Esophagus squamous epithelium (tissue), 5 donors: ENCODE results near the gene POLR3K. TPM values are rescaled to one million over a fixed set of nuclear protein-coding genes. Genes with fewer than 3 reads are reported as not detected.

Experiments
- DNase-seq: peaks from one replicate; lab custom pipeline; 2025; lab: John Stamatoyannopoulos, UW
- H3K27ac ChIP-seq, 4 donors: fragments of 200-600 bp; sonication (generic); one replicate each; pipeline ENCODE4 v1.5.1; 2016 to 2019; ENCODE audit warnings: mild to moderate bottlenecking in 1 of 4
- H3K27me3 ChIP-seq, 4 donors: fragments of 200-600 bp; sonication (generic); 1 replicate in 3 of 4; 2 replicates in 1 of 4; pipeline versions ENCODE4 v1.5.1 to v1.6.0; 2017 to 2021; ENCODE audit warnings: antibody characterized with exemption in 1 of 4
- H3K36me3 ChIP-seq, 3 donors: fragments of 200-600 bp; sonication (generic); one replicate each; pipeline ENCODE4 v1.5.1; 2016 to 2019
- H3K4me1 ChIP-seq, 3 donors: fragments of 200-600 bp; sonication (generic); one replicate each; pipeline ENCODE4 v1.5.1; 2017 to 2019
- H3K4me3 ChIP-seq, 4 donors: fragments of 200-600 bp; sonication (generic); 1 replicate in 3 of 4; 2 replicates in 1 of 4; pipeline ENCODE4 v1.5.1; 2016 to 2019; ENCODE audit warnings: mild to moderate bottlenecking in 2 of 4, moderate library complexity in 1 of 4
- H3K9me3 ChIP-seq, 3 donors: fragments of 200-600 bp; sonication (generic); one replicate each; pipeline ENCODE4 v1.5.1; 2016 to 2019
- POLR2A ChIP-seq, 4 donors: fragments of 450-650 bp; IDR thresholded peaks; one replicate each; pipeline ENCODE4 v1.6.1; 2017; ENCODE audit warnings: antibody characterized with exemption in 4 of 4, mild to moderate bottlenecking in 4 of 4, moderate library complexity in 3 of 4
- WGBS, 2 donors: methylation state at CpG; one replicate each; pipeline ENCODE4 v1.1.5; 2018; 5-methylcytosine and 5-hydroxymethylcytosine counted together
- intact Hi-C: fragments of 100-400 bp; cut with DNase I; formaldehyde crosslinking; loops from one replicate; pipeline ENCODE4 v1.15.0; 2022
- total RNA-seq, 4 donors: library from RNA; depleted of rRNA; stranded (reverse); fragments of >200 nt; gene quantifications; one replicate each; pipeline ENCODE4 v1.1.0, GENCODE V29; 2016
- TF ChIP-seq, protein P1 (sequence below), 6 experiments: fragments of 450-650 bp in 4 of 6; fragments of 200-600 bp in 2 of 6; sonication (generic) in 2 of 6; IDR thresholded peaks; one replicate each; pipeline ENCODE4 v1.5.1; 2016 to 2019; ENCODE audit warnings: antibody characterized with exemption in 6 of 6, mild to moderate bottlenecking in 4 of 6, moderate library complexity in 4 of 6
- donor health status: DM: yes; HTN: yes; CAD: no.

The POLR3K gene
- total RNA-seq, 4 donors from 2014 or later = 3.1 to 8.6 (median 4.8) TPM

DNA sequence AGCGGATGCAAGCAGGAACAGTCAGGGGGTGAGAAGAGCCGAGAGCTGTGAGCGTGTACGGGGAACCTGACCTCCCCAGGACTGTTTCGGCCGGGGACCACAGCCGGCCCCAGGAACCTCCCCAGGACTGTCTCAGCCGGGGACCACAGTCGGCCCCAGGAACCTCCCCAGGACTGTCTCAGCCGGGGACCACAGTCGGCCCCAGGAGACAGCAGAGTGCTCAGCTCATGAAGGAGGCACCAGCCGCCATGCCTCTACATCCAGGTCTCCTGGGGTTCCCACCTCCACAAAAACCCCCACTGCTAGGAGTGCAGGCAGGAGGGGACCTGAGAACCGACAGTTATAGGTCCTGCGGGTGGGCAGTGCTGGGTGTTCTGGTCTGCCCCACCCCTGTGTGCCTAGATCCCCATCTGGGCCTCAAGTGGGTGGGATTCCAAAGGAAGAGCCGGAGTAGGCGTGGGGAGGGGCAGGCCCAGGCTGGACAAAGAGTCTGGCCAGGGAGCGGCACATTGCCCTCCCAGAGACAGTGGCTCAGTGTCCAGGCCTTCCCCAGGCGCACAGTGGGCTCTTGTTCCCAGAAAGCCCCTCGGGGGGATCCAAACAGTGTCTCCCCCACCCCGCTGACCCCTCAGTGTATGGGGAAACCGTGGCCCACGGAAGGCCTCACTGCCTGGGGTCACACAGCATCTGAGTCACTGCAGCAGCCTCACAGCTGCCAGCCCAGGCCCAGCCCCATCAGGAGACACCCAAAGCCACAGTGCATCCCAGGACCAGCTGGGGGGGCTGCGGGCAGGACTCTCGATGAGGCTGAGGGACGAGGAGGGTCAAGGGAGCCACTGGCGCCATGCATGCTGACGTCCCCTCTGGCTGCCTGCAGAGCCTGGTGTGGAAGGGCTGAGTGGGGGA lies 14.7 kb upstream of the POLR3K start:
- no peak overlapping the region for H3K4me3 ChIP-seq
- H3K4me1 ChIP-seq = peaks cover 33 to 74% (median 50%) of the 10 kb centered on the region in 3 donors
- peaks cover 8 to 20% (median 8%) of the 10 kb centered on the region in 3 donors for H3K36me3 ChIP-seq
- H3K27me3 ChIP-seq = peaks cover 0 to 11% (median 0%) of the 10 kb centered on the region in 4 donors
- 84 to 92% methylated on average over 7 to 12 of the region's 27 CpGs for WGBS, 2 donors
- no peak for DNase-seq
- TF ChIP-seq, protein P1, sequence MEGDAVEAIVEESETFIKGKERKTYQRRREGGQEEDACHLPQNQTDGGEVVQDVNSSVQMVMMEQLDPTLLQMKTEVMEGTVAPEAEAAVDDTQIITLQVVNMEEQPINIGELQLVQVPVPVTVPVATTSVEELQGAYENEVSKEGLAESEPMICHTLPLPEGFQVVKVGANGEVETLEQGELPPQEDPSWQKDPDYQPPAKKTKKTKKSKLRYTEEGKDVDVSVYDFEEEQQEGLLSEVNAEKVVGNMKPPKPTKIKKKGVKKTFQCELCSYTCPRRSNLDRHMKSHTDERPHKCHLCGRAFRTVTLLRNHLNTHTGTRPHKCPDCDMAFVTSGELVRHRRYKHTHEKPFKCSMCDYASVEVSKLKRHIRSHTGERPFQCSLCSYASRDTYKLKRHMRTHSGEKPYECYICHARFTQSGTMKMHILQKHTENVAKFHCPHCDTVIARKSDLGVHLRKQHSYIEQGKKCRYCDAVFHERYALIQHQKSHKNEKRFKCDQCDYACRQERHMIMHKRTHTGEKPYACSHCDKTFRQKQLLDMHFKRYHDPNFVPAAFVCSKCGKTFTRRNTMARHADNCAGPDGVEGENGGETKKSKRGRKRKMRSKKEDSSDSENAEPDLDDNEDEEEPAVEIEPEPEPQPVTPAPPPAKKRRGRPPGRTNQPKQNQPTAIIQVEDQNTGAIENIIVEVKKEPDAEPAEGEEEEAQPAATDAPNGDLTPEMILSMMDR (IDR thresholded peaks at IDR 0.05) = no peak
- TF ChIP-seq POLR2A (IDR thresholded peaks at IDR 0.05) = no peak
- H3K9me3 ChIP-seq = no peaks in the 10 kb centered on the region
- intact Hi-C loops = no loop called here
- H3K27ac ChIP-seq = peak overlapping the region in 2 of 4 donors; percentile 39 to 47

DNA sequence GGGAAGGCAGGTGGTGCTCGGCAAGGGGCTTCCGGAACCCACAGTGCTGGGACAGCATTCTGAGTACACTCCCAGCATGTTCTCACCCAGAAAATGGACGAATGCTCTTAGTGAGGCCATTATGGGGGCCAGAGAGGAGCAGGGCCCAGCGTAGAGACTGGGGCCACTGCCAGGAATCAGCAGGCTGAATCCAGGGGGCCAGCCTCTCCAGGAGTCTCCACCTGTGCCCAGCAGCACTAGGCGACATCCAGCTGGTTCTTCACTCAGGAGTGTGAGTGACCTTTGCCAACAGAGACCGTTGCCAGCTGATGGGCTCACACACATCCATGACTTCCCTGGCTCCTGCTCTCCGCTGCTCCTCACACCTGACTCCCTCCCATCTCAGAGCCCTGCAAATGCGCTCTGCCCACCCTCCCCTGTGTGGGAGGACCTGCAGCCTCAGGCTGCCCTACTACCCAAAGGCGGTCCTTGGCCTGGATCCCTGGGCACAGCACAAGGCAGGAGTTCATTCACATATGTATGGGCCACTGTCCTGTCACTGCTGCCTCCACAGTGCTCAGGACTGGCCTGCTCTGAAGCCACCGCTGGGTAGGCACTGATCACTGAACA lies 13.9 kb upstream of the POLR3K start:
- Histone ChIP-seq H3K4me3 (no peak overlapping the region), H3K27ac (peak overlapping the region in 1 of 4 donors; percentile 39), H3K4me1 (peaks cover 28 to 67% (median 44%) of the 10 kb centered on the region in 3 donors), H3K9me3 (no peaks in the 10 kb centered on the region), H3K27me3 (peaks cover 0 to 9% (median 0%) of the 10 kb centered on the region in 4 donors), H3K36me3 (peaks cover 17 to 29% (median 17%) of the 10 kb centered on the region in 3 donors)
- WGBS, 2 donors = 75 to 100% methylated on average over 2 to 5 of the region's 10 CpGs
- no peak for DNase-seq
- intact Hi-C loops = no loop called here
- TF ChIP-seq, protein P1 (IDR thresholded peaks at IDR 0.05) = no peak
- no peak for TF ChIP-seq POLR2A (IDR thresholded peaks at IDR 0.05)

DNA sequence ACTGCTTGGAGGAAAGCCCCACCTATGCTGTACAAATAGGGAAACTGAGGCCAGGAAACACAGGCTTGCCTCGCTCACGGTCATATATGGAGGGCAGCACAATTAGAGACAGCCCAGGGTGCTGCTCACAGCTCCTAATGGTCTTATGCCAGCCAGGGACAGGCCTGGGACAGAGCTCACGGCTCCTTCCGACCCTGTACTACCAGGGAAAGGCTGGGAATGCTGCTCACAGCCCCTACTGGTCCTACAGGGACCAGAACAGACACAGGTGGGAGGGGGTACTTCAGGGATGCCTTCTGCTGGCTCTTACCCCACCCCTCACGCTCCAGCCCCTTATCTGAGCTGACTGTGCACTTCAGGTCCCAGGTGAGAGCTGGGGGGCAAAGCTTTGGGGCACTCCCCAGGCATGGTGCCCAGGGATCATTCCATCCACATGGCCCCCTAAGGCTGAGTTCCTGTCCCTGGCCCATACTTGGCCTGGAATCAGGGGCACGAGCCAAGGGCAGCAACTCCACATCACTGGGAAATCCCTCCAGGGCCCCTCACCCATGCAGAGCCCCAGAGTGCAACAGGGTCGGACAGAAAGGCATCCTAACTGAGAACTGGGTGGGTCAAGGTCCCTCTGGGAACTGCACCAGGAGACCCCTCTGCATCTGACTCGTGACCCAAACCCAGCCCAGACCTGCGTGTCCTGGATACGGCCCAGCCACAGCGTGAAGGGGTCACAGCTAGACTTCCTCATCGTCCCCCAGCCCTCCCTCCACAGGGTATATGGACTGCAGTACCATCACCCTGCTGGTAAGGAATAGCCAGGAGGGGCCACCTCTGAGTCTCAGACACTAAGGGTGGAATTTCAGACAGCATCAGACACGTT lies 13.1 kb upstream of the POLR3K start:
- intact Hi-C loops = no loop called here
- DNase-seq = no peak
- no peaks in the 10 kb centered on the region for H3K9me3 ChIP-seq
- 69 to 100% methylated on average over 1 to 3 of the region's 13 CpGs for WGBS, 2 donors
- peaks cover 28 to 65% (median 44%) of the 10 kb centered on the region in 3 donors for H3K4me1 ChIP-seq
- peaks cover 23 to 36% (median 24%) of the 10 kb centered on the region in 3 donors for H3K36me3 ChIP-seq
- peaks cover 0 to 6% (median 0%) of the 10 kb centered on the region in 4 donors for H3K27me3 ChIP-seq
- no peak for TF ChIP-seq POLR2A (IDR thresholded peaks at IDR 0.05)
- TF ChIP-seq, protein P1 (IDR thresholded peaks at IDR 0.05) = no peak
- no peak overlapping the region for H3K4me3 ChIP-seq
- peak overlapping the region in 1 of 4 donors; percentile 3 for H3K27ac ChIP-seq

DNA sequence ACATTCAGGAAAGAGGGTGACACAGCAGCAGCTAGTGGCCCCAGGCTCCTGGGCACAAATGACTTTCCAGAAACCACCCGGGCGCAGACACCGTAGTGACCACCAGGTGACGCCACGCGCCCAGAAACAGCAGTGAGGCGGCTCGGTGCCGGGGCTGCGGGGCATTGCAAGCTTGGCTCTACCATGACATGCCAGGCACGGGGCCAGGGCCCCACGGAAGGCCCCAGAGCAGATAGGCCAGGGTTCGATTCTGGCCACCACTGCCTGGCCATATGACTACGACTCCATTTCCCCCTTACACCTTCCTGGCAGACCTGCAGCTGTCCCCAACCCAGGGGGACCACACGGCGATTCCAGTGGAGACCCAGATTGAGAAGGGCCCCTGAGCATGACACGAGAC lies 12.3 kb upstream of the POLR3K start:
- 11 to 12% methylated on average over 5 of the region's 17 CpGs for WGBS, 2 donors
- H3K4me3 ChIP-seq = no peak overlapping the region
- peaks cover 31 to 44% (median 31%) of the 10 kb centered on the region in 3 donors for H3K36me3 ChIP-seq
- no peaks in the 10 kb centered on the region for H3K27me3 ChIP-seq
- no peak overlapping the region for H3K27ac ChIP-seq
- intact Hi-C loops = no loop called here
- peaks cover 22 to 57% (median 38%) of the 10 kb centered on the region in 3 donors for H3K4me1 ChIP-seq
- H3K9me3 ChIP-seq = no peaks in the 10 kb centered on the region
- no peak for DNase-seq
- TF ChIP-seq, protein P1 (IDR thresholded peaks at IDR 0.05) = peak; percentile 93 to 98 (median 96)
- TF ChIP-seq POLR2A (IDR thresholded peaks at IDR 0.05) = no peak
